ENCODE data around the gene FIGNL1.

FIGNL1 gene

GRCh38 chr7:50415844-50416364, 34.2 kb downstream of the FIGNL1 start:
- H3K9me2 ChIP-seq (replicated peaks; ENCODE audit: insufficient read depth, low read length), result no peaks in the 10 kb centered on the region
- no peak overlapping the region for H2AFZ ChIP-seq (ENCODE audit: low read depth, low read length, severe bottlenecking)

GRCh38 chr7:50413561-50413960, 36.6 kb downstream of the FIGNL1 start:
- Histone ChIP-seq H3K79me2 (ENCODE audit: insufficient read depth, low read length) (no peaks in the 10 kb centered on the region), H3K4me3 (ENCODE audit: insufficient read depth, low read length, poor library complexity, severe bottlenecking) (no peak overlapping the region), H4K20me1 (ENCODE audit: low read depth, low read length) (no peaks in the 10 kb centered on the region), H3K27me3 (ENCODE audit: low read length) (no peaks in the 10 kb centered on the region), H2AFZ (ENCODE audit: low read depth, low read length, severe bottlenecking) (no peak overlapping the region), H3K9me2 (replicated peaks; ENCODE audit: insufficient read depth, low read length) (no peaks in the 10 kb centered on the region), H3K4me2 (ENCODE audit: low read depth, low read length, poor library complexity, severe bottlenecking) (no peak overlapping the region), H3K27ac (ENCODE audit: low read depth, low read length) (no peak overlapping the region), H3K9me3 (ENCODE audit: insufficient read depth, low read length) (no peaks in the 10 kb centered on the region), H3K9ac (ENCODE audit: low read length) (no peak overlapping the region), H3K36me3 (ENCODE audit: low read length) (no peaks in the 10 kb centered on the region), H3F3A (ENCODE audit: insufficient read depth) (no peaks in the 10 kb centered on the region)
- no peak for TF ChIP-seq CTCF (IDR thresholded peaks at IDR 0.05; ENCODE audit: insufficient read depth, low read length, poor library complexity, severe bottlenecking)
- TF ChIP-seq EZH2phosphoT487 (conservative IDR thresholded peaks at IDR 0.05; ENCODE audit: low read length), result no peak

More at GRCh38 chr7:50415844-50416364, 34.2 kb downstream of the FIGNL1 start:
- no peak overlapping the region for H3K9ac ChIP-seq (ENCODE audit: low read length)
- no peak overlapping the region for H3K27ac ChIP-seq (ENCODE audit: low read depth, low read length)
- no peaks in the 10 kb centered on the region for H3K79me2 ChIP-seq (ENCODE audit: insufficient read depth, low read length)
- no peak overlapping the region for H3K4me2 ChIP-seq (ENCODE audit: low read depth, low read length, poor library complexity, severe bottlenecking)
- H3K36me3 ChIP-seq (ENCODE audit: low read length), result no peaks in the 10 kb centered on the region
- H3K27me3 ChIP-seq (ENCODE audit: low read length), result no peaks in the 10 kb centered on the region
- H3K9me3 ChIP-seq (ENCODE audit: insufficient read depth, low read length), result no peaks in the 10 kb centered on the region
- TF ChIP-seq CTCF (IDR thresholded peaks at IDR 0.05; ENCODE audit: insufficient read depth, low read length, poor library complexity, severe bottlenecking) (no peak), EZH2phosphoT487 (conservative IDR thresholded peaks at IDR 0.05; ENCODE audit: low read length) (no peak)
- H4K20me1 ChIP-seq (ENCODE audit: low read depth, low read length), result no peaks in the 10 kb centered on the region
- H3K4me3 ChIP-seq (ENCODE audit: insufficient read depth, low read length, poor library complexity, severe bottlenecking), result no peak overlapping the region
- no peaks in the 10 kb centered on the region for H3F3A ChIP-seq (ENCODE audit: insufficient read depth)

- no peaks in the 10 kb centered on the region for H3K36me3 ChIP-seq (ENCODE audit: low read length)
- no peak overlapping the region for H2AFZ ChIP-seq (ENCODE audit: low read depth, low read length, severe bottlenecking)
- H3K27me3 ChIP-seq (ENCODE audit: low read length), result no peaks in the 10 kb centered on the region
- no peaks in the 10 kb centered on the region for H3K79me2 ChIP-seq (ENCODE audit: insufficient read depth, low read length)
- H3K9me2 ChIP-seq (replicated peaks; ENCODE audit: insufficient read depth, low read length), result no peaks in the 10 kb centered on the region
- H3K9me3 ChIP-seq (ENCODE audit: insufficient read depth, low read length), result no peaks in the 10 kb centered on the region
- H3K9ac ChIP-seq (ENCODE audit: low read length), result no peak overlapping the region
- no peak overlapping the region for H3K27ac ChIP-seq (ENCODE audit: low read depth, low read length)
- H4K20me1 ChIP-seq (ENCODE audit: low read depth, low read length), result no peaks in the 10 kb centered on the region
- H3F3A ChIP-seq (ENCODE audit: insufficient read depth), result no peaks in the 10 kb centered on the region
- no peak overlapping the region for H3K4me3 ChIP-seq (ENCODE audit: insufficient read depth, low read length, poor library complexity, severe bottlenecking)
- no peak overlapping the region for H3K4me2 ChIP-seq (ENCODE audit: low read depth, low read length, poor library complexity, severe bottlenecking)
- TF ChIP-seq CTCF (IDR thresholded peaks at IDR 0.05; ENCODE audit: insufficient read depth, low read length, poor library complexity, severe bottlenecking), result no peak
- TF ChIP-seq EZH2phosphoT487 (conservative IDR thresholded peaks at IDR 0.05; ENCODE audit: low read length), result no peak
Observed at GRCh38 chr7:50412973-50413372, 37.2 kb downstream of the FIGNL1 start.

Data from SU-DHL-6 (cell line).